ENCODE measurements around the gene INF2.
"Not testable (repeated sequence)": the region's sequence is repeated elsewhere in the genome, so short reads cannot be mapped to it uniquely, and the experiment has no call there.

Gene INF2

GRCh38 chr14:104657563-104658324 lies 31.7 kb upstream of the INF2 start:
- no peak for DNase-seq

DNA sequence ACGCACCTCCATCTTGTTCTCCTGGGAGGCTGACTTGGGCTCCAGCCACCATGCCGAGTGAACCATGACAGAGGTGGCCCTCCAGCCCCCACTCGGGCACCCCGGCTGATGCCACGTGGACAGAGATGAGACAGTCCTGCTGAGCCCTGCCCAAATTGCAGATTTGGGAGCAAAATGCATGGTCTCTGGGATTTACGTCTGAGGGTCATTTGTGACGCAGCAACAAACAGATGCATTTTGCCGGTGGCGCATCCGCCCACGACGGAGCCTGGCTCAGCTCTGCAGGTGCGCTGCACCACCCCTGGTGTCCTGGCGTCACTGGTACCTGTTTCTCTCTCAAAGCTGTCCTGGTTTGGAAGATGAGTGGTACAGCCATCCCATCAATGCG lies 31.1 kb upstream of the INF2 start:
- no peak for DNase-seq

DNA sequence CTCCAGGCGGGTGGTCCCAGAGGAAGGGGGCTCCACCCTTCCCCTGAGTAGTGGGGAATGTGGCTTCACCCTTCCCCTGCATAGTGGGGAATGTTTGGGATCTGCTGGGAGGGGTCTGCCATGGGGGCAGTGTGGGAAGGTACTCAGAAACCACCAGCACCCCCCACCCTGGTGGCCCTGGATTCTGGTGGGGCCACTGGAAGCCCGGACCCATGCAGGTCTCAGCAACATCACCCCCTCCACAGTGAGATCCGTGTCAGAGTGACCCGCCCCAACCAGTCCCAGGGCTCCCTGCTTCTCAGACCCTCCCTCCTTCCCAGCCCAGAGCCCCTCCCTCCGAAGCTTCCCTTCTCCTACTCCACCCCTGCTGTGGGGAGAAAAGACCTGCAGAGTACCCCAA lies 30.3 kb upstream of the INF2 start:
- no peak for DNase-seq

- DNase-seq, result no peak
Observed at GRCh38 chr14:104659764-104660523, 29.5 kb upstream of the INF2 start.

DNA sequence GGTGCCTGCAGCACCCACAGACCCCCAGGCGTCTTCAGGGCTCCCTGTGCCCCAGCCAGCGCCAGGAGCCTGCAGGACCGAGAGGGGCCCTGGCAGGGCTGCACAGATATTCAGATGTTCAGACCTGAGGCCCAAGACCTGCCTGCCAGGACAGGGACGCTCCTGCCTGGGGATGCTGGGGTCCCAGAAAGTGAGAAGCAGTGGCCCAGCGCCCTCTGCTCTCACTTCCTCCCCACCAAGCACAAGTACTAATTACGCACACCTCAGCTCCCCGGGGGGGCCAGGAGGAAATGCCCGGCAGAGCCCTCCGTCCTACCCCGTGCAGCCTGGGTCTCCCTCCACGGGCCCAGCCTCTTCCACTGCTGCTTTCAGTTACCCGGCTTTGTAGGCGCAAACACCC lies 28.8 kb upstream of the INF2 start:
- DNase-seq, result no peak

- no peak for DNase-seq
Observed at GRCh38 chr14:104661086-104661485, 28.3 kb upstream of the INF2 start.

- not testable (repeated sequence) for DNase-seq
Observed at GRCh38 chr14:104661528-104662157, 27.8 kb upstream of the INF2 start.

GRCh38 chr14:104662472-104662871 lies 26.9 kb upstream of the INF2 start:
- not testable (repeated sequence) for DNase-seq

DNA sequence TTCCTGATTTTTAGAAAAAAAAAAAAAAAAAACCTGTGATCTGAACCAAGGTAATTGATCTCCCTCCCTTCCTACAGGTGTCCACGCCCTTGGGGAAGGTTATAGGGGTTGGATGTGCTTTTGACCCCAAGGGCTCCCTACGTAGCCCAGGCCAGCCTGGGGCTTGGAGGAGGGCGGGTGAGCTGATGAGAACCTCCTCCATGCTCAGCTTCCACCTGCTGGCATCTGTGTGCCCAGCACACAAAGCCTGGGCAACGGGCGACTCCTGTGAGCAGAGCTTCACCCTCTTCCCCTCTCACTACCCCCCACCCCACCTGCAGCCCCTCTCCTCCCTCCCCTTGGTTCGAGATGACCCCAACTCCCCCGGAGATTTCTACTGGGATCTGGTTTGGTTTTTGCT lies 25.3 kb upstream of the INF2 start:
- no peak for DNase-seq

DNA sequence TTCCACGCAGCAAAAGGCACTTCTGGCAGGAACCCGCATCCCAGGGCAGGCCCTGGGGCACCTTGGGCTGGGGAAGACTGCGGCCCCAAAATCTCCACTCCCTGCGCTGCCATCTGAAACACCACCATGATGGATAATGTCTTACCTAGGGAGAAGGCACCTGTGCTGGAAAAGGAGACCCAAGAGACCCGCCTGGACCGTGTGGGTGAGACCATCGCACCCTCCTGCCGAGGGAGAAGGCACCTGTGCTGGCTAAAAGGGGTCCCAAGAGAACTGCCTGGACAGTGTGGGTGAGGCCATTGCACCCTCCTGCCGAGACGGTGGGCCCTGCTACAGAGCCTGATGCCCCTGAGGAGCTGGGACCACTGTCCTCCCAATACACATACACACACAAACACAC lies 24.8 kb upstream of the INF2 start:
- no peak for DNase-seq

GRCh38 chr14:104665114-104665656 lies 24.2 kb upstream of the INF2 start:
- no peak for DNase-seq

GRCh38 chr14:104665657-104666522 lies 23.5 kb upstream of the INF2 start:
- no peak for DNase-seq

GRCh38 chr14:104666523-104666895 lies 22.9 kb upstream of the INF2 start:
- not testable (repeated sequence) for DNase-seq

- DNase-seq, result no peak
Observed at GRCh38 chr14:104666981-104667380, 22.4 kb upstream of the INF2 start.

DNA sequence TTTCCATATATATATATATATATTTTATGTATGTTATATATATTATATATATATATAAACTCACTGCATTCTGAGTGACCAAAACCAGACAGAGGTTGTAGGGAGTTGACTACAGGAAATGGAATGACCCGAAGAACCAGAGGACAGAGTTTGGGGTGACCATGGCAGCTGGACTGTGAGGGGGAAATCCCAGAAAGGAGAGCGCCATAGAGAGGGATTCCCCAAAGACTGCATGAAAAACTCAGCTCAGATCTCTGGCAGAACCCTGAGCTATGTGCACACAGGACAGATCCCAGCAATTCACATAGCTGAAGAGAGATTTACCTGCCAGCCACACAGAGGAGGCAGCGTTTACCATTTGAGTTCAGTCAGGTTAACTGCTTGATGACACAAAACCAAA lies 19.7 kb upstream of the INF2 start:
- no peak for DNase-seq

GRCh38 chr14:104671330-104671977 lies 18.0 kb upstream of the INF2 start:
- not testable (repeated sequence) for DNase-seq

GRCh38 chr14:104672119-104672518 lies 17.3 kb upstream of the INF2 start:
- DNase-seq, result not testable (repeated sequence)

DNA sequence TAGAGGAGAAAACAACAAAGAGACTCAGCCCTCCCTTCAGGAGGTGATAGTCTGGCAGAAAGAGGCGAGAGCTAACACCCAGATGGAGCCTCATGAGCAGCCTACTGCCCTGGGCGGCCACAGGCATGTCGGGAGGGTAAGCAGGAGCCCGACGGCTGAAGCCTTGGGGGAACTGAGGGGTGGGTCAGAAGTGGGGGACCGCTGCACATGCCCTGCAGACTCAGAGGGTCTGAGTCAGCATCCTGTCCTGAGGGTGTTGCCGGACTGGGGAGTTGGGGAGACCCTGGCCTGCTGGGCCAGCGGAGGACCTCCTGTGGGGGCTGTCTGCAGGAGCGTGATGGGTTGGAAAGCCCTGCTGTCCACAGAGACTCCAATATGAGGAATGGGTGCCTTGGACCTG lies 15.9 kb upstream of the INF2 start:
- DNase-seq, result no peak

DNA sequence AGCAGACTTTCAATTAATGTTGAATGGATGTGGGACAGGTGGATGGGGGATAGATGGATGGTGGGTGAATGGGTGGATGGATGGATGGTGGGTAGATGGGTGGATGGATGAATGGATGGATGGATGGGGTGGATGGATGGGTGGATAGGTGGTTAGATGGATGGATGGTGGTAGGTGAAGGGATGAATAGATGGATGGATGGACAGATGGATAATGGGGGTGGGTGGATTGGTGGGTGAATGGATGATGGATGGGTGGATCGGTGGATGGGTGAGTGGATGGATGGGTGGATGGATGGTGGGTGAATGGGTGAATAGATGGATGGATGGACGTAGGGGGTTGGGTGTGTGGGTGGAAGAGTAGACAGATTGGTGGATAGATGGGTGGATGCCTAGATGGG lies 14.0 kb upstream of the INF2 start:
- DNase-seq, result no peak

DNA sequence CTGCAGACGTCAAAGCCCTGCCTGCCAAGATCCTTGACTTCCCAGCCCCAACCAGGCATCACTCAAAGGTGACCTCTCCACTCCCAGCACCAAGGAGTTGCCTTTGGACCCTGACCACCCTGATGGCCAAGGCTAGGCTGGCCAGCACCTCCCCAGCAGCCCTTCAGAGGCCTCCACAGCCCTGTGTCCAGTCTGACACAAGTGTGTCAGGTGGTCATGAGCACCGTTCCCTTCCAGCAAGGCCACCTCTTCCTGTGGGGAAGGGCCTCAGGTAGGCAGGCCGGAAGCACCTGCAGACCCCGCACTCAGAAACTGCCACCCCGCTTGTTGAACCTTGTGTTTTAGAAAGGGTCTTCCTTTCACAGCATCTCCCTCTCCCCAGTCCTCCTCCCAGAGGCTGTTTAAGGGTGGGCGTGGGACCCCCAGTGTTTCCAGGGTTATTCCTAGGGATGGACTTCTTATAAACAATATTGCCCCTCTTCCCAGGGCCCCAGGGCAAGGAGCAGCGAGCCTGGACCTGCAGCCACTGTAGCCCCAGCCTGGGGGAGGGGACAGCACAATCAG lies 13.2 kb upstream of the INF2 start:
- DNase-seq, result no peak

- no peak for DNase-seq
Observed at GRCh38 chr14:104676694-104677511, 12.5 kb upstream of the INF2 start.

Data from NCI-H446 treated with DMSO at 0.1 percent for 48 hours (cell line).